ENCODE results near the gene FSTL4.

DNA sequence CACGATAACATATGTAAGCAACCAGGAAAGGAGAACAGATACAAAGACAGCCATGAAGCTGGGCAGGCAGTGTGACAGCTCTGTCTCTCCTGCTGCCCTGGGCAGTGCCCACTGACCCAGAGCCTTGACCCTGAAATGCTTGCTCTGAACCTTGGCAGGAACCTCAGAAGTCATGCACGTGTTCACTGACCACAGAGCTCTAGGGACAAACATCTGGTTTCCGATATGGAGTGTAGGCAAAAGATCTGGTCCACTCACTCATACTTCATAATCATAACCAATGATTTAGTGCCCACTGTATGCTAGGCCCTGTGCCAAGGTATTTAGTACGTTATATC, 102.6 kb downstream of the FSTL4 start:
- TF ChIP-seq CTCF (IDR thresholded peaks at IDR 0.05), result no peak
- TF ChIP-seq ZFX (IDR thresholded peaks at IDR 0.05; ENCODE audit: borderline replicate concordance), result no peak
